ENCODE results near the gene OTX1. TPM values are rescaled to one million over a fixed set of nuclear protein-coding genes. Genes with fewer than 3 reads are reported as not detected.

OTX1 gene
- total RNA-seq, 1 experiment from 2014 or later, result 13.1 TPM

- DNase-seq (ENCODE audit: low read depth, low spot score) (no peak), ATAC-seq (no peak)
- H3K9me3 ChIP-seq (ENCODE audit: control insufficient read depth in 1 of 2, insufficient read depth in 1 of 2, low read depth in 1 of 2, low read length in 2 of 2), result no peaks in the 10 kb centered on the region
- no peak overlapping the region for H3K27ac ChIP-seq (ENCODE audit: low read depth, low read length)
- H3K4me2 ChIP-seq (ENCODE audit: low read length), result no peak overlapping the region
- intact Hi-C loops (cut with micrococcal nuclease), result no loop called here
- H4K20me1 ChIP-seq (ENCODE audit: insufficient read depth), result no peaks in the 10 kb centered on the region
- BruUV-seq (replicated peaks), result no TSS peak
- no peaks in the 10 kb centered on the region for H3K27me3 ChIP-seq (ENCODE audit: insufficient read depth, low read length)
- H2AFZ ChIP-seq (ENCODE audit: low read depth, low read length, poor library complexity, severe bottlenecking), result no peak overlapping the region
- H3K9me2 ChIP-seq (ENCODE audit: insufficient read depth), result no peaks in the 10 kb centered on the region
- POLR2A ChIA-PET, result no interaction called here
- H3K36me3 ChIP-seq (ENCODE audit: control insufficient read depth in 1 of 2, insufficient read depth in 2 of 2, low read length in 2 of 2), result peaks cover 0 to 15% of the 10 kb centered on the region in 2 experiments; a peak in 2 of 4 replicates
- no peaks in the 10 kb centered on the region for H3K4me1 ChIP-seq (ENCODE audit: control insufficient read depth in 1 of 2, insufficient read depth in 2 of 2, low read length in 2 of 2)
- no peaks in the 10 kb centered on the region for H3K79me2 ChIP-seq (ENCODE audit: insufficient read depth, low read length)
- H3K4me3 ChIP-seq (replicated peaks in 1 of 2; ENCODE audit: low read depth in 1 of 2, low read length in 2 of 2), result no peak overlapping the region
- no peak overlapping the region for H3K9ac ChIP-seq (ENCODE audit: low read length)
- RAD21 ChIA-PET (ENCODE audit: low non-redundant PET in 1 of 2, low total read pairs in 2 of 2, uncharacterized antibody in 2 of 2, unreplicated experiment in 2 of 2), result no interaction called here
- TF ChIP-seq REST (IDR thresholded peaks at IDR 0.05; ENCODE audit: low read depth) (no peak), SIN3A (IDR thresholded peaks at IDR 0.05; ENCODE audit: low read depth) (no peak), SRF (IDR thresholded peaks at IDR 0.05; ENCODE audit: low read depth) (no peak), RAD21 (IDR thresholded peaks at IDR 0.05; ENCODE audit: low read depth) (no peak), FOSL1 (IDR thresholded peaks at IDR 0.05; ENCODE audit: low read depth) (no peak), POLR2AphosphoS5 (IDR thresholded peaks at IDR 0.05; ENCODE audit: low read depth, low read length) (no peak), MAX (IDR thresholded peaks at IDR 0.05) (no peak), ATF3 (IDR thresholded peaks at IDR 0.05) (no peak), CTCF (IDR thresholded peaks at IDR 0.05 in 2 of 3, conservative IDR thresholded peaks at IDR 0.05 in 1 of 3; ENCODE audit: borderline replicate concordance in 1 of 3, insufficient read depth in 1 of 3, low read depth in 2 of 3, low read length in 2 of 3) (no peak), EZH2 (IDR thresholded peaks at IDR 0.05) (no peak), CEBPB (IDR thresholded peaks at IDR 0.05; ENCODE audit: low read depth) (no peak), EGR1 (IDR thresholded peaks at IDR 0.05; ENCODE audit: low read depth) (no peak), YY1 (IDR thresholded peaks at IDR 0.05; ENCODE audit: extremely low read depth, insufficient replicate concordance, low read depth, low read length) (no peak)
- CTCF ChIA-PET, result no interaction called here
Measured at GRCh38 chr2:63059793-63060471, 9.3 kb downstream of the OTX1 start.
